ENCODE data around the gene PACRGL.

- TF ChIP-seq CTCF (IDR thresholded peaks at IDR 0.05) (no peak), POLR2A (IDR thresholded peaks at IDR 0.05) (no peak), EP300 (IDR thresholded peaks at IDR 0.05) (no peak)
Observed at GRCh38 chr4:20675786-20676185, 24.5 kb upstream of the PACRGL start.
